ENCODE data around the gene MRPS15. TPM values are rescaled to one million over a fixed set of nuclear protein-coding genes. Genes with fewer than 3 reads are reported as not detected.
"Not testable (repeated sequence)": the region's sequence is repeated elsewhere in the genome, so short reads cannot be mapped to it uniquely, and the experiment has no call there.

The MRPS15 gene
- total RNA-seq, 1 donor from 2014 or later = 55.5 TPM

DNA sequence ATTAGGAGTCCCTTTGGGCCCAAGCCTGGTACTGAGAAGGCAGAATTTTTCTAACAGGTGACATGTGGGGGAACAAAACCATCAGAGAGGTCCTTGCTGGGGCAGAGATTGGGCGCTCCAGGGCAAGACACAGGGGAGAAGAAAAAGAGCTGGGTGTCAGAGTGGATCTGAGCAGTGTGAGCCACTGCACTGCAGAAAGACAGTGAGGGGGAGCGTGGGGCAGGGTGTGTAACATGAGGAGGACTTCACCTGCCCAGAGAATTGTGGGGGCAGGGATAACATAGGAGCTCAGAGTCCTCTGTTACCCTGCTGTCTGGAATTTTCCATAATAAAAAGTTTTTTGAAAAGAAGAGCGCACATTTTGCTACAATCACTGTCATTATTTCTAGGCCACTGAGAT is 44.1 kb upstream of the MRPS15 start:
- no peaks in the 10 kb centered on the region for H3K4me1 Mint-ChIP-seq
- peaks cover 30% of the 10 kb centered on the region for H3K27me3 Mint-ChIP-seq (ENCODE audit: low read depth)
- DNase-seq (ENCODE audit: low spot score in 2 of 2, unreplicated experiment in 2 of 2) = no peak
- peaks cover 6% of the 10 kb centered on the region for H3K9me3 Mint-ChIP-seq
- H3K36me3 Mint-ChIP-seq = no peaks in the 10 kb centered on the region
- H3K4me3 Mint-ChIP-seq = no peak overlapping the region
- TF ChIP-seq, protein P1, sequence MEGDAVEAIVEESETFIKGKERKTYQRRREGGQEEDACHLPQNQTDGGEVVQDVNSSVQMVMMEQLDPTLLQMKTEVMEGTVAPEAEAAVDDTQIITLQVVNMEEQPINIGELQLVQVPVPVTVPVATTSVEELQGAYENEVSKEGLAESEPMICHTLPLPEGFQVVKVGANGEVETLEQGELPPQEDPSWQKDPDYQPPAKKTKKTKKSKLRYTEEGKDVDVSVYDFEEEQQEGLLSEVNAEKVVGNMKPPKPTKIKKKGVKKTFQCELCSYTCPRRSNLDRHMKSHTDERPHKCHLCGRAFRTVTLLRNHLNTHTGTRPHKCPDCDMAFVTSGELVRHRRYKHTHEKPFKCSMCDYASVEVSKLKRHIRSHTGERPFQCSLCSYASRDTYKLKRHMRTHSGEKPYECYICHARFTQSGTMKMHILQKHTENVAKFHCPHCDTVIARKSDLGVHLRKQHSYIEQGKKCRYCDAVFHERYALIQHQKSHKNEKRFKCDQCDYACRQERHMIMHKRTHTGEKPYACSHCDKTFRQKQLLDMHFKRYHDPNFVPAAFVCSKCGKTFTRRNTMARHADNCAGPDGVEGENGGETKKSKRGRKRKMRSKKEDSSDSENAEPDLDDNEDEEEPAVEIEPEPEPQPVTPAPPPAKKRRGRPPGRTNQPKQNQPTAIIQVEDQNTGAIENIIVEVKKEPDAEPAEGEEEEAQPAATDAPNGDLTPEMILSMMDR (IDR thresholded peaks at IDR 0.05; ENCODE audit: unreplicated experiment) = no peak
- H3K27ac Mint-ChIP-seq = no peak overlapping the region

DNA sequence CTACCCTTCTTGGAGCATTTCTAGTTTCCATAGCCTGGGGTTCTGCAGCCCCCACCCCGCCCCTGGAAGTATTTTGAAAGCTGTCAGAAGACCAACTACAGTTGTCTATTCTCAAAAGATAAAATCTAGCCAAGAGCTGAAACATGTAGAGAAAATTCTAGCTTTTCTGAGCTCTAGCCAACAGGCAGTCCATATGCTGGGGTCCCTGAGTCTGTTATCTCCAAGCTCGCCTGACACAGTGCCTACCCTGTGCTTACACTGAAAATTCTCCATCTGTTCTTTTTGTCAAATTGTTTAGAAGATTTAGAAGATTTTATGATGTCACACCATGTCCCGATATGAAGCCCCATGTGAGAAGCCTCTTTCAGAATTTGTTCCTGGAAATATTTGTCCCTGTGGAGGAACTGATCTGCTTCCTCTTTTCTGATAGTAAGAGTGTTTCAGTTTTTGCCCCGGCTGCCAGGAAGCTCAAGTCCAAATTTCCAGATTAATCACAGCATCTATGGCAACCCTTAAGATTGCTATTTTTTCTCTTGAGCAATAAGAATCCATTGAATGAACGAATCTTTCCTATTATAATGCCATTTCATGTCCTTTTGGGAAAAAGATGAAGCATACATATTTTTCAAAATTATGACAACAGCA is 42.2 kb upstream of the MRPS15 start:
- TF ChIP-seq, protein P1 (IDR thresholded peaks at IDR 0.05; ENCODE audit: unreplicated experiment) = no peak
- no peaks in the 10 kb centered on the region for H3K4me1 Mint-ChIP-seq
- no peak for DNase-seq (ENCODE audit: low spot score in 2 of 2, unreplicated experiment in 2 of 2)
- H3K4me3 Mint-ChIP-seq = no peak overlapping the region
- H3K9me3 Mint-ChIP-seq = peaks cover 6% of the 10 kb centered on the region
- no peak overlapping the region for H3K27ac Mint-ChIP-seq
- H3K36me3 Mint-ChIP-seq = no peaks in the 10 kb centered on the region
- H3K27me3 Mint-ChIP-seq (ENCODE audit: low read depth) = peaks cover 39% of the 10 kb centered on the region

DNA sequence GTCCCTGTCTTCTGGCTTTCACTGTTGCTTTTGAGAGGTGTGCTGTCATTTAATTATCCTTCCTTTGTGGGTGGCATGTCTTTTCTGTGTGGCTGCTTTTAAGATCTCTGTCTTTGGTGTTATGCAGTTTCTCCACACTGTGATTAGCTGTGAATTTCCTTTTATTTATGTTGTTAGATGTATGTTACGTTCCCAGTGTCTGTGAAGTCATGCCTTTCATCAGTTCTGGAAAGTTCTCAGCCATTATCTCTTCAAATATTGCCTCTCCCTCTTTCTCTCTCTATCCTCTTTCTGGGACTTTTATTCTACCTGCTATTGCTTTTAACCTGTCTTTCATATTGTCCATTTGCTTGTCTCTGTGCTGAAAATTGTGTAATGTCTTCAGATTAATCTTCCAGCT is 39.5 kb upstream of the MRPS15 start:
- Mint-ChIP-seq H3K9me3 (peaks cover 6% of the 10 kb centered on the region), H3K4me1 (no peaks in the 10 kb centered on the region), H3K36me3 (no peaks in the 10 kb centered on the region), H3K27ac (no peak overlapping the region), H3K4me3 (no peak overlapping the region), H3K27me3 (ENCODE audit: low read depth) (peaks cover 35% of the 10 kb centered on the region)
- TF ChIP-seq, protein P1 (IDR thresholded peaks at IDR 0.05; ENCODE audit: unreplicated experiment) = no peak
- DNase-seq (ENCODE audit: low spot score in 2 of 2, unreplicated experiment in 2 of 2) = no peak

DNA sequence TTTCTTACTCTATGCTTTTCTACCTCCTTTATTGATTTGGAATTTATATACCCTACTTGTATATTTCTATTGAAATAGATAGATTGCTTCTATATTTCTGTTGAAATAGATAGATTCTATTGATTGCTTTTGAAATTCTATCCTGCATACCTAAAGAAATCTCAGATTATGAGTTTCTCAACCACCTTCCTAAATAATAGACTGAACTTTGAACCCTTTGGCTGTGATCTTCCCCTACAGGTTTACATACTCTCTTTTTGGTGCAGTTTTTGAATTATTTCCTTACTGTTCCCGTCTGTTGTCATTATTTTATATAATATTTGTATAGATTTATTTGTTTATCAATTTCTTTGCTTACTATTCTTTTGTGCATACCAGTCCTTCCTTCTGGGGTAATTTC is 39.0 kb upstream of the MRPS15 start:
- Mint-ChIP-seq H3K27me3 (ENCODE audit: low read depth) (peaks cover 38% of the 10 kb centered on the region), H3K4me3 (no peak overlapping the region), H3K27ac (no peak overlapping the region), H3K36me3 (no peaks in the 10 kb centered on the region), H3K4me1 (no peaks in the 10 kb centered on the region), H3K9me3 (peaks cover 6% of the 10 kb centered on the region)
- DNase-seq (ENCODE audit: low spot score in 2 of 2, unreplicated experiment in 2 of 2) = no peak
- TF ChIP-seq, protein P1 (IDR thresholded peaks at IDR 0.05; ENCODE audit: unreplicated experiment) = no peak

DNA sequence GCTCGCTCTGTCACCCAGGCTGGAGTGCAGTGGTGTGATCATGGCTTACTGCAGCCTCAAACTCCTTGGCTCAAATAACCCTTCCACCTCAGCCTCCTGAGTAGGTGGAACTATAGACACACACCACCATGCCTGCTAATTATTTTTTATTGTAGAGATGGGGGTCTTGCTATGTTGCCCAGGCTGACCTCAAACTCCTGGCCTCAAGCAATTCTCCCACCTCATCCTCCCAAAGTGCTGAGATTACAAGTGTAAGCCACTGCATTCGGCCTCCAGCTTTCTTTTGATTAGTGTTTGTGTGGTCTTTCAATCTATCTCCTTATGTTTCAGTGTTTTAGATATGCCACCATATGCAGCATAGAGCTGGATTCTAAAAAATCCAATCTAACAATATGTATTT is 38.4 kb upstream of the MRPS15 start:
- no peaks in the 10 kb centered on the region for H3K36me3 Mint-ChIP-seq

DNA sequence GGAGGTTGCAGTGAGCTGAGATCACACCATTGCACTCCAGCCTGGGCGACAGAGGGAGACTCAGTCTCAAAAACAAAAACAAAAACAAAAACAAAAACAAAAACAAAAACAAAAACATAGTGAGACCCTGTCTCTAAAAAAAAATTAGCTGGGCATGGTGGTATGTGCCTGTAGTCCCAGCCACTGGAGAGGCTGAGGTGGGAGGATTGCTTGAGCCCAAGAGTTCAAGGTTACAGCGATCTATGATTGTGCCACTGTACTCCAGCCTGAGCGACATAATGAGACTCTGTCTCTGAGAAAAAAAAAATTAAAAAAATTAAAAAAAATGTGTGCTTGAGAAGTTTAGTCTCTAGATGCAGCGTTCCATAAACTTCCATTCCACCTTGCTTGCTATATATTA is 37.7 kb upstream of the MRPS15 start:
- not testable (repeated sequence) for H3K36me3 Mint-ChIP-seq; H3K4me3 Mint-ChIP-seq; DNase-seq (ENCODE audit: low spot score in 2 of 2, unreplicated experiment in 2 of 2); H3K9me3 Mint-ChIP-seq; H3K4me1 Mint-ChIP-seq; H3K27ac Mint-ChIP-seq
- peaks cover 42% of the 10 kb centered on the region for H3K27me3 Mint-ChIP-seq (ENCODE audit: low read depth)

More for the DNA sequence above, 38.4 kb upstream of the MRPS15 start:
- Mint-ChIP-seq H3K9me3 (peaks cover 6% of the 10 kb centered on the region), H3K27me3 (ENCODE audit: low read depth) (peaks cover 39% of the 10 kb centered on the region), H3K4me3 (no peak overlapping the region), H3K4me1 (no peaks in the 10 kb centered on the region), H3K27ac (no peak overlapping the region)
- TF ChIP-seq, protein P1 (IDR thresholded peaks at IDR 0.05; ENCODE audit: unreplicated experiment) = no peak
- DNase-seq (ENCODE audit: low spot score in 2 of 2, unreplicated experiment in 2 of 2) = no peak

Measured in mesothelial cell of epicardium (in vitro differentiated cells).